Loucy (cell line): Measurements from ENCODE around the gene RELA.
"Not testable (repeated sequence)": the region's sequence is repeated elsewhere in the genome, so short reads cannot be mapped to it uniquely, and the experiment has no call there.

Source experiments
- H2AFZ ChIP-seq: fragments of 200-600 bp; sonication (generic); 2 replicates; pipeline ENCODE4 v1.6.0; 2016; ENCODE audit warnings: antibody characterized with exemption, mild to moderate bottlenecking, low read length, moderate library complexity
- H3F3A ChIP-seq: fragments of 200-600 bp; 2 replicates; pipeline ENCODE4 v1.6.0; 2016; ENCODE audit warnings: antibody characterized with exemption, low read depth, mild to moderate bottlenecking
- H3K27me3 ChIP-seq: fragments of 200-600 bp; sonication (generic); 2 replicates; pipeline ENCODE4 v1.6.1; 2014; ENCODE audit warnings: low read length, mild to moderate bottlenecking; ENCODE audit not compliant: insufficient read depth, poor library complexity, severe bottlenecking
- H3K36me3 ChIP-seq: fragments of 200-600 bp; sonication (generic); 2 replicates; pipeline ENCODE4 v1.6.1; 2016; ENCODE audit warnings: low read length; ENCODE audit not compliant: insufficient read depth
- H3K4me1 ChIP-seq: fragments of 200-600 bp; sonication (generic); 2 replicates; pipeline ENCODE4 v1.5.1; 2014; ENCODE audit warnings: low read length, mild to moderate bottlenecking; ENCODE audit not compliant: insufficient read depth, poor library complexity, severe bottlenecking
- H3K4me2 ChIP-seq: fragments of 200-600 bp; sonication (generic); 2 replicates; pipeline ENCODE4 v1.6.0; 2014; ENCODE audit warnings: antibody characterized with exemption, low read length, low read depth, mild to moderate bottlenecking; ENCODE audit not compliant: poor library complexity, severe bottlenecking
- H3K4me3 ChIP-seq: fragments of 200-600 bp; sonication (generic); 2 replicates; pipeline ENCODE4 v1.5.1; 2014; ENCODE audit warnings: low read length, mild to moderate bottlenecking, mixed read lengths; ENCODE audit not compliant: poor library complexity, severe bottlenecking
- H3K79me2 ChIP-seq: fragments of 200-600 bp; sonication (generic); 2 replicates; pipeline ENCODE4 v1.6.1; 2014; ENCODE audit warnings: low read length; ENCODE audit not compliant: insufficient read depth
- H3K9ac ChIP-seq: fragments of 200-600 bp; sonication (generic); 2 replicates; pipeline ENCODE4 v1.6.0; 2014; ENCODE audit warnings: mild to moderate bottlenecking, low read depth, low read length, moderate library complexity; ENCODE audit not compliant: poor library complexity, severe bottlenecking
- H3K9me2 ChIP-seq: fragments of 200-600 bp; sonication (generic); replicated peaks from 2 replicates; pipeline ENCODE4 v1.6.1; 2016; ENCODE audit warnings: low read depth, low read length, mixed read lengths
- H3K9me3 ChIP-seq: fragments of 200-600 bp; sonication (generic); 2 replicates; pipeline ENCODE4 v1.6.1; 2014; ENCODE audit warnings: mild to moderate bottlenecking, antibody characterized with exemption, low read length, low read depth; ENCODE audit not compliant: insufficient read depth
- H4K20me1 ChIP-seq: fragments of 200-600 bp; sonication (generic); 2 replicates; pipeline ENCODE4 v1.6.0; 2014; ENCODE audit warnings: antibody characterized with exemption, low read length, mild to moderate bottlenecking; ENCODE audit not compliant: insufficient read depth, poor library complexity, severe bottlenecking
- EZH2phosphoT487 ChIP-seq: fragments of 200-600 bp; IDR thresholded peaks from 2 replicates; pipeline ENCODE4 v1.6.1; 2018; ENCODE audit warnings: antibody characterized with exemption, mild to moderate bottlenecking, moderate library complexity, borderline replicate concordance
- TF ChIP-seq, protein P1 (sequence below): fragments of 200-600 bp; sonication (generic); conservative IDR thresholded peaks from 2 replicates; pipeline ENCODE4 v1.5.1; 2014; ENCODE audit warnings: mild to moderate bottlenecking, antibody characterized with exemption, low read length

RELA gene

GRCh38 chr11:65663639-65664200, 1.0 kb upstream of the RELA start:
- H3K4me2 ChIP-seq = peak overlapping the region; percentile 91
- peak overlapping the region; percentile 76 for H2AFZ ChIP-seq
- H3K4me3 ChIP-seq = peak overlapping the region; percentile 98
- H3K9ac ChIP-seq = peak overlapping the region; percentile 76
- peaks cover 17% of the 10 kb centered on the region for H3K4me1 ChIP-seq
- no peaks in the 10 kb centered on the region for H3K9me3 ChIP-seq
- H3F3A ChIP-seq = 0 out of 2 replicates have a peak, but pooled peaks cover 7% of the 10 kb centered on the region
- TF ChIP-seq EZH2phosphoT487 = no peak
- TF ChIP-seq, protein P1, sequence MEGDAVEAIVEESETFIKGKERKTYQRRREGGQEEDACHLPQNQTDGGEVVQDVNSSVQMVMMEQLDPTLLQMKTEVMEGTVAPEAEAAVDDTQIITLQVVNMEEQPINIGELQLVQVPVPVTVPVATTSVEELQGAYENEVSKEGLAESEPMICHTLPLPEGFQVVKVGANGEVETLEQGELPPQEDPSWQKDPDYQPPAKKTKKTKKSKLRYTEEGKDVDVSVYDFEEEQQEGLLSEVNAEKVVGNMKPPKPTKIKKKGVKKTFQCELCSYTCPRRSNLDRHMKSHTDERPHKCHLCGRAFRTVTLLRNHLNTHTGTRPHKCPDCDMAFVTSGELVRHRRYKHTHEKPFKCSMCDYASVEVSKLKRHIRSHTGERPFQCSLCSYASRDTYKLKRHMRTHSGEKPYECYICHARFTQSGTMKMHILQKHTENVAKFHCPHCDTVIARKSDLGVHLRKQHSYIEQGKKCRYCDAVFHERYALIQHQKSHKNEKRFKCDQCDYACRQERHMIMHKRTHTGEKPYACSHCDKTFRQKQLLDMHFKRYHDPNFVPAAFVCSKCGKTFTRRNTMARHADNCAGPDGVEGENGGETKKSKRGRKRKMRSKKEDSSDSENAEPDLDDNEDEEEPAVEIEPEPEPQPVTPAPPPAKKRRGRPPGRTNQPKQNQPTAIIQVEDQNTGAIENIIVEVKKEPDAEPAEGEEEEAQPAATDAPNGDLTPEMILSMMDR = no peak
- peaks cover 35% of the 10 kb centered on the region for H3K79me2 ChIP-seq
- H3K36me3 ChIP-seq = peaks cover 13% of the 10 kb centered on the region; the same call in 1 of the 2 replicates
- H3K27me3 ChIP-seq = no peaks in the 10 kb centered on the region
- peaks cover 29% of the 10 kb centered on the region for H4K20me1 ChIP-seq
- H3K9me2 ChIP-seq = no peaks in the 10 kb centered on the region

DNA sequence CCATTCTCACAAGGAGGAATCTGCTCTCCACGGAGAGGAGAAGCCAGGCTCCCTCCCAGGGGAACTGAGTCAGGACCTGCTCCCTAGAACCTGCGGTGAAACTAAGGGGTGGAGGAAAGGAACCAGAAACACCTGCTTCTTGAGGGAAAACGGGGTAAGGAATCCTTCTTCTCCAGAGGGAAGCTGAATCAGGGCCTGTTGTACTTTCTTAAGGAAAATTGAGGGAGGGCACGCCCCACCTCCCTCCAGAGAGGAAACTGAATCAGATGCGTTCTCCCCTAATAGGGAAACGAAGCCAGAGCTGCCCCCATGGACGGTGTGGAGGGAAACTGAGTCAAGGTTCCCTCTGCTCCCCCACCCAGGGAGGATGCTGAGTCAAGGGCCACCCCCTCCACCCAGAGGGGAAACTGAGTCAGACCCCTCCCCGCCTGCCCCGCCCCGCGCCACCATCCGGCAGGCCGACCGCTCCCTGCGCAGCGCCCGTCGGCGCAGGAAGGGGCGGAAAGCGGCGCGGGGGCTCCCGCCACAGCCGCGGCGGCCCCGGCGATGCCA, 393 bp downstream of the RELA start:
- TF ChIP-seq, protein P1 = no peak
- no peak for TF ChIP-seq EZH2phosphoT487
- peaks cover 40% of the 10 kb centered on the region for H3K79me2 ChIP-seq
- H3K4me2 ChIP-seq = peak overlapping the region; percentile 99
- H3K9me3 ChIP-seq = no peaks in the 10 kb centered on the region
- H4K20me1 ChIP-seq = peaks cover 29% of the 10 kb centered on the region
- peaks cover 27% of the 10 kb centered on the region; the same call in 1 of the 2 replicates for H3K36me3 ChIP-seq
- 0 out of 2 replicates have a peak, but pooled peaks cover 7% of the 10 kb centered on the region for H3F3A ChIP-seq
- H3K27me3 ChIP-seq = no peaks in the 10 kb centered on the region
- H2AFZ ChIP-seq = peak overlapping the region; percentile 76; the same call in 1 of the 2 replicates
- peak overlapping the region; percentile 98 for H3K4me3 ChIP-seq
- H3K9ac ChIP-seq = peak overlapping the region; percentile 92
- no peaks in the 10 kb centered on the region for H3K9me2 ChIP-seq
- H3K4me1 ChIP-seq = peaks cover 17% of the 10 kb centered on the region

- Histone ChIP-seq H2AFZ (no peak overlapping the region), H4K20me1 (peaks cover 29% of the 10 kb centered on the region), H3K27me3 (no peaks in the 10 kb centered on the region), H3K4me3 (peak overlapping the region; percentile 98), H3K36me3 (peaks cover 32% of the 10 kb centered on the region; the same call in 1 of the 2 replicates), H3K4me1 (peaks cover 17% of the 10 kb centered on the region), H3F3A (0 out of 2 replicates have a peak, but pooled peaks cover 7% of the 10 kb centered on the region), H3K79me2 (peaks cover 44% of the 10 kb centered on the region), H3K4me2 (peak overlapping the region; percentile 99), H3K9ac (peak overlapping the region; percentile 92), H3K9me3 (no peaks in the 10 kb centered on the region), H3K9me2 (no peaks in the 10 kb centered on the region)
- TF ChIP-seq EZH2phosphoT487 = no peak
- TF ChIP-seq, protein P1 = no peak
These were observed 993 bp downstream of the RELA start for GRCh38 chr11:65661599-65662246.

GRCh38 chr11:65660908-65661307, 1.8 kb downstream of the RELA start:
- H3K4me1 ChIP-seq = peaks cover 17% of the 10 kb centered on the region
- not testable (repeated sequence) for H3K27me3 ChIP-seq, H3F3A ChIP-seq, H3K9me3 ChIP-seq, H2AFZ ChIP-seq, H3K9me2 ChIP-seq
- H4K20me1 ChIP-seq = peaks cover 29% of the 10 kb centered on the region
- peaks cover 44% of the 10 kb centered on the region for H3K79me2 ChIP-seq
- peak overlapping the region; percentile 92 for H3K9ac ChIP-seq
- peaks cover 39% of the 10 kb centered on the region; the same call in 1 of the 2 replicates for H3K36me3 ChIP-seq
- H3K4me3 ChIP-seq = peak overlapping the region; percentile 98
- H3K4me2 ChIP-seq = peak overlapping the region; percentile 99
